HG02885 (cell line): ENCODE measurements around the gene NEIL3.
"Not testable (repeated sequence)": the region's sequence is repeated elsewhere in the genome, so short reads cannot be mapped to it uniquely, and the experiment has no call there.

ENCODE experiments used
- ATAC-seq: cut with Tn5 transposase; IDR thresholded peaks from one replicate; pipeline ENCODE4 v1.9.1; 2021; ENCODE audit warnings: mild to moderate bottlenecking; ENCODE audit not compliant: unreplicated experiment, poor library complexity

Gene NEIL3

DNA sequence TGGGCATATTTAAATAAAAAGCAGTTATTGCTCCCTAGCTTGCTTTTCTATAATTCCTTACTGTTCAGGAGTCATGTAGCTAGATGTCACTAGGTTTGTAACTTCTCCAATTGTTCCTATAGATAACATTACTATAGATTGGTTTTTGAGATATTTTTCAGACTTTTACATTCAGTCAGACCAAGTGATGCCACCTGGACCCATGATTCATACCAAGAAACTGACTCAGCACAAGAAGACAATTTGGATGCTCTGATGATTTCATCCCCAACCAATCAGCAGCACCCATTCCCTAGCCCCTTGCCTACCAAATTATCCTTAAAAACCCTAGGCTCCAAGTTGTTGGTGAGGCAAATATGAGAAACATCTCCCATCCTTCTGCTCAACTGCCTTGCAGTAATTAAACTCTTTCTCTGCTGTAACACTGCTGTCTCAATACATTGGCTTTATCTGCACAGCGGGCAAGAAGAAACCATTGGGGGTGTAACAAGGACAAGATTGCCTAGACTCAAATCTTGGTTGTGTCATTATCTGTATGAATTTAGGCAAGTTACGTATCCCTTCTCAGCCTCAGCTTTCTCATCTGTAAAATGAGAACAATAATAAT is 11.8 kb upstream of the NEIL3 start:
- ATAC-seq, result no peak

GRCh38 chr4:177301126-177301639 is 8.5 kb upstream of the NEIL3 start:
- ATAC-seq, result peak; percentile 43

DNA sequence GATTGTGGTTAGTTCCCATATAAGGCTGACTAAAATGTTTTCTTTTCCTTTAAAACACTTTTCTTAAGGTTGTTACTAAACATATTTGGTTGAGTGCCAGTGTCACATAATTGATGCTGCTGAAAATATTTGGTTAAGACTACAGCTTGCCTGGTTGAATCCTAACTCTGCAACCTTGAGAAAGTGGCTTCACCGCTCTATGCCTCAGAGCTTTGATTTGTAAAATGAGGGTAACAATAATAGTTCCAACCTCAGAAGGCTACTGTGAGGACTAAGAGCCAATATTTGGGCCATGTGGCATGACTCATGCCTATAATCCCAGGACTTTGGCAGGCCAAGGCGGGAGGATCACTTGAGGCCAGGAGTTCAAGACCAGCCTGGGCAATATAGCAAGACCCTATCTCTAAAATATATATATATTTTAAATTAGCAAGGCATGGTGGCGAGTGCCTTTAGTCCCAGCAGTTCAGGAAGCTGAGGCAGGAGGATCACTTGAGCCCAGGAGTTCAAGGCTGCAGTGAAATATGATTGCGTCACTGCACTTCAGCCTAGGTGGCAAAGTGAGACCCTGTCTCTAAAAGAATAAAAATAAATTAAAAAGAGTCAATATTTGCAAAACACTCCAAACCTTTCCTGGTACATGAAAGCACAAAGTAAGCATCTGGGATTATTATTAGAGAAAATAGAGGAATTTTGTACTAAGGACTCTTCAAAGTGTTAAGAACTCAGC is 7.1 kb upstream of the NEIL3 start:
- no peak for ATAC-seq

DNA sequence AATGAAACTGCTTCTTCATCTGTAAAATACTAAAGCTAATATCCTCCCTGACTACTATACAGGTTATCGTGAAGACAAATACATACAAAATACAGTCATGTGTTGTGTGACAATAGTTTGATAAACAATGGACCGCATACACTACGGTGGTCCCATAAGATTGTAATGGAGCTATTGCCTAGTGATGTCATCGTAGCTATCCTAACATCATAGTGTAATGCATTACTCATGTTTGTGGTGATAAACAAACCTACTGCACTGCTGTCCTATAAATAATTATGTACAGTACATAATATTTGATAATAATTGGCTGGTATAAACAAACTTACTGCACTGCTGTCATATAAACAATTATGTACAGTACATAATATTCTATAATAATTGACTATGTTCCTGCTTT is 5.6 kb upstream of the NEIL3 start:
- ATAC-seq, result no peak

DNA sequence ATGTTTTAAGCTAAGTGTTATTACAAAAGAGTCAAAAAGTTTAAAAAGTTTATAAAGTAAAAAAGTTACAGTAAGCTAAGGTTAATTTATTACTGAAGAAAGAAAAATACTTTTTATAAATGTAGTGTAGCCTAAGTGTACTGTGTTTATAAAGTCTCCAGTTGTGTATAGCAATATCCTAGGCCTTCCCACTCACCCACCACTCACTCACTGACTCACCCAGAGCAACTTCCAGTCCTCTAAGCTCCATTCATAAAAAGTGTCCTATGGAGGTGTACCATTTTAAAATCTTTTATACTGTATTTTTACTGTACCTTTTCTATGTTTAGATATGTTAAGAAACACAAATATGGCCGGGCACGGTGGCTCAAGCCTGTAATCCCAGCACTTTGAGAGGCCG is 4.8 kb upstream of the NEIL3 start:
- not testable (repeated sequence) for ATAC-seq

- ATAC-seq, result no peak
Observed at GRCh38 chr4:177308125-177308524, 1.5 kb upstream of the NEIL3 start.

DNA sequence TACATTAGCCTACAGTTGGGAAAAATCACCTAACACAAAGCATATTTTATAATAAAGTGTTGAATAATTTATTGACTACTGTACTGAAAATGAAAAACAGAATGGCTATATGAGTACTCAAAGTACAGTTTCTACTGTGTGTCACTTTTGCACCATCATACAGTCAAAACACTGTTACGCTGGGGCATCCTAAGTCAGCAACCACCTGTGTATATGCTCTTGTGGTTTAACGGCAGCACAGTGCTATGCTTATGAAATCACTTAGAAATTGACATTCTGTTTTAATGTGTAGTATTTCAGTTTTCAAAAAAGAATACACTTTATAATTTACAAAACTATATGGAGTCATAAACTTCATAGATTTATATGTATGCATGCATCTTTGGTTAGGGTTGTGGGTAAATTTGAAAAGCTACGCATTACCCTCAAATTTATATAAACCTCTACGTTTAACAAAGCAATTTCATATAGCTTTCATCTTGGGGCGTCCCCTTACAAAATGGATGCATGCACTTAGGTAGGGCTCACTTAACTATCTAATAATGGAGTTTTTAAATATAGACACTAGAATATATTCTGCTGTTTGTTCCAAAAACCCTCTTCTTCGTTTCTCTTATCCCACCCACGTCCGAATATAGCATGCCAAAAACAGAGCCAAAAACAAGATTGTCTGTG is 690 bp upstream of the NEIL3 start:
- peak; percentile 33 for ATAC-seq

- no peak for ATAC-seq
Observed at GRCh38 chr4:177311589-177311988, 1.9 kb downstream of the NEIL3 start.

DNA sequence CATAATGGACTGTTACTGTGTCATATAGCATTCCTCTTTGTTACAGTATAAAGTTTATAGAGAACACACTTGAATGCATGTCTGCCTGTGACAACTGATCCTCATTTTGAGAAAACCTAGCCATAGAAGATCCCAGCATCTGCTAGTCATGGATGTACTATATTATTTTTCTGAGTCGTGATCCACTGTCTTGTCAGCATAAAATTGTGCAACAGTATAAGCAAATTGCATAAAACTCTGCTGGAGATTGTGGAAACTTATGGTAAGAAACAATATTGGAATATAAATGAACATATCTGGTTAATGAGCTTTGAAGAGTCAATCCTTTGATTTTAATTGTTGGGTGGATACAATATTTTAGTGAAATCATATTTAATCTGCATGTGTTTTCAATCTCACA is 3.6 kb downstream of the NEIL3 start:
- ATAC-seq, result no peak

DNA sequence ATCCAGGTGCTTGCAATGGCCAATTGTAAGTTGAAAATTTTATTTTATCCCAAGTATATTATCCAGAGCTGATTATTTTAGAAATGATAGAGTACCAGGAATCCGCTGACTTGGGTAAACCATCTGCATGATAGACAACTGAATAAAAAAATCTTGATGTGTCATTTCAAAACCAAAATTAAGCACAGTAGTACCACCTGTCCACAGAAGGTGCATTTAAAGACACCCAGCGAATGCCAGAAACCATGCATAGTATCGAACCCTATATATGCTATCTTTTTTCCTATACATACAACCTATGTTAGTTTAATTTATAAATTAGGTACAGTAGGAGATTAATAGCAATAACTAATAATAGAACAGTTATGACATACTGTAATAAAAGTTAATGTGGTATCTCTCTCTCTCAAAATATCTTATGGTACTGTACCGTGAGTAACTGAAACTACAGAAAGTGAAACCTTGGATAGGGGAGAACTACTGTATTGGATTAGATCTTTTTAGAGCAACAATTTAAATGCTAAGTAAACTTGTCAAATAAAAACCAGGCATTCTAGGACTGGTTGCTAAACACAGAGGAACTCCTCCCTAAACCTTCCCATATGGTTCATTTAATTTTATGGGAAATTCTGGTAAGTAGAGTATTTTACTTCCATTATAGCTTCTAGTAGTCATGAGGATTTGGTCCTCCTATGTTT is 6.2 kb downstream of the NEIL3 start:
- ATAC-seq, result peak; percentile 67

DNA sequence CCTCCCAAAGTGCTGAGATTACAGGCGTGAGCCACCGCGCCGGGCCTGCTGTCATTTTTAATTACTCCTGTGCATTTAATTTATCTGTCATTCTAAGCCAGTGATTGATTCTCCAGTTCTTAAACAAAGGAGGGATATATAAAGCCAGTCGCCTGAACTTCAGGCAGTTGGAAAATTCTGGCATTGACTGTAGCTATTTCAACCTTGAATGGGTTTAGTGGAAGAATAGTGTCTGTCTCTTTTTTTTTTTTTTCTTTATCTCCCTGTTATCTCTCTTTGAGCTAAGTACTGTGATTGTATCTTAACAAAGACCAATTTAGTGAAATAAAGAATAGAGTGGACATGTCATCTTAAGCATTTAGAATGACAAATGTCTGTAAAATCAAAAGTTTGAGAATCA is 11.0 kb downstream of the NEIL3 start:
- ATAC-seq, result no peak

- ATAC-seq, result no peak
Observed at GRCh38 chr4:177321647-177322046, 12.0 kb downstream of the NEIL3 start.

DNA sequence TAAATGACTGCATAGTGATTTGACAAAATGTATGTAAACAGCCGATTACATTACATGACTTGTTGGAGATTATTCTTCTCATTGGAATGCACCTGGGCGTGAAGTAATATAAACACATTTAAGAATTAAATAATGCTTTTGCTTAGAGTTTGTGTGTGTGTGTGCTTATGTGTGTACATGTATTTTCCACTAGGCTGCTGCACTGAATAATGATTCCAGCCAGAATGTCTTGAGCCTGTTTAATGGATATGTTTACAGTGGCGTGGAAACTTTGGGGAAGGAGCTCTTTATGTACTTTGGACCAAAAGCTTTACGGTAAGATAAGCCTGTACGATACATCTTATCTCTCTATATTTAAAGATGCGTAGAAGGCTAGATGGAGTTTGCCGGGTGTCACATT is 12.6 kb downstream of the NEIL3 start:
- ATAC-seq, result no peak

- no peak for ATAC-seq
Observed at GRCh38 chr4:177322881-177323280, 13.2 kb downstream of the NEIL3 start.

DNA sequence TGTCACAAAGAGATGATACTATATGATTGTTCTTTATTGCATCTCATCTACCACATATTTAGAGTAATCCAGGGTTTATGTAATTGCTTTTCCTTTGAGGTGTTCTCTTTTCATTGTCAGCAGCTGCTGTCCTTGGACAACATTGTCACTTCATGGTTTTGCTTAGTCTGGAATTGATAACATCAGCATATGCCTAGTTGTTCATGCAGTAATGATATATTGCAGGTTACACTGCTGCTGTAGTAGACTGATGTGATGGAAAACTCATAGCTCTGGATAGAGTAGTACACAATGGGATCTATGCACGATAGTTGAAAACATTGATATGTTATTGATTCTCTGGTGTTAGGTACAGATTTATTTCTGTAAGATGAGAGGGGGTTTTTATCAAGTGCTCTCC is 13.7 kb downstream of the NEIL3 start:
- peak; percentile 14 for ATAC-seq

- no peak for ATAC-seq
Observed at GRCh38 chr4:177332119-177332518, 22.4 kb downstream of the NEIL3 start.

- ATAC-seq, result peak; percentile 98
Observed at GRCh38 chr4:177339477-177340374, 30.1 kb downstream of the NEIL3 start.

GRCh38 chr4:177348348-177348747 is 38.7 kb downstream of the NEIL3 start:
- ATAC-seq, result no peak

DNA sequence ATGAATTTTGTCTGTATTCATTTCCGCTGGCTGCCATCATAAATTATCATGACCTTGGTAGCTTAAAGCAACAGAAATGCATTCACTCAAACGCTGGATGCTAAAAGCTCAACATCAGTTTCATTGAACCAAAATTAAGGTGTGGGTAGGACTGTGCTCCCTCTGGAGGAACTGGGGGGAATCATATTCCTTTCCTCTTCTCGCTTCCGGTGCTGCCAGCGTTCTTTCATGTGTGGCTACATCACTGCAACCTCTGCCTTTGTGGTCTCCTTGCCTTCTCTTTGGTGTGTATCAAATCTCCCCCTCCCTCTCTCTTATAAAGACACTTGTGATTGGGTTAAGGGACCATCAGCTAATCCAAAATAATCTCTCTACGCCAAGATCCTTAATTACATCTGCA is 39.5 kb downstream of the NEIL3 start:
- no peak for ATAC-seq
